Stimulated activated CD4-positive, alpha-beta T cell treated with anti-CD3 and anti-CD28 coated beads, Interleukin-15, amount 100 ng/mL, for 1 hour (primary cell): ENCODE measurements around the gene HDAC7.
"Not testable (repeated sequence)": the region's sequence is repeated elsewhere in the genome, so short reads cannot be mapped to it uniquely, and the experiment has no call there.

Experiments used
- DNase-seq, 2 donors: peaks; one replicate each; pipeline ENCODE4 v3.0.0-alpha.2; 2020; ENCODE audit warnings: low read depth in 1 of 2, low spot score in 1 of 2

Gene HDAC7

GRCh38 chr12:47850153-47851084 is 30.7 kb upstream of the HDAC7 start:
- no peak for DNase-seq

- no peak for DNase-seq
Observed at GRCh38 chr12:47849261-47849660, 29.6 kb upstream of the HDAC7 start.

- no peak for DNase-seq
Observed at GRCh38 chr12:47848853-47849252, 29.1 kb upstream of the HDAC7 start.

GRCh38 chr12:47846294-47846996 is 26.7 kb upstream of the HDAC7 start:
- no peak for DNase-seq

- DNase-seq: no peak
Observed at GRCh38 chr12:47845081-47845480, 25.4 kb upstream of the HDAC7 start.

- DNase-seq: no peak
Observed at GRCh38 chr12:47844264-47845019, 24.7 kb upstream of the HDAC7 start.

GRCh38 chr12:47843226-47843980 is 23.7 kb upstream of the HDAC7 start:
- DNase-seq: no peak

GRCh38 chr12:47842543-47842942 is 22.8 kb upstream of the HDAC7 start:
- not testable (repeated sequence) for DNase-seq

GRCh38 chr12:47841910-47842309 is 22.2 kb upstream of the HDAC7 start:
- no peak for DNase-seq

GRCh38 chr12:47841501-47841900 is 21.8 kb upstream of the HDAC7 start:
- DNase-seq: no peak

- no peak for DNase-seq
Observed at GRCh38 chr12:47840571-47840970, 20.9 kb upstream of the HDAC7 start.

GRCh38 chr12:47839214-47839876 is 19.6 kb upstream of the HDAC7 start:
- no peak for DNase-seq

GRCh38 chr12:47838286-47838931 is 18.7 kb upstream of the HDAC7 start:
- DNase-seq: no peak

- DNase-seq: peak in 1 of 2 donors; percentile 54
Observed at GRCh38 chr12:47837190-47838171, 17.8 kb upstream of the HDAC7 start.

GRCh38 chr12:47835831-47836155 is 16.1 kb upstream of the HDAC7 start:
- DNase-seq: no peak

GRCh38 chr12:47835006-47835830 is 15.5 kb upstream of the HDAC7 start:
- DNase-seq: no peak

GRCh38 chr12:47834199-47834903 is 14.6 kb upstream of the HDAC7 start:
- DNase-seq: no peak
